ENCODE measurements around the gene ZFAND2A.
"Not testable (repeated sequence)": the region's sequence is repeated elsewhere in the genome, so short reads cannot be mapped to it uniquely, and the experiment has no call there.

GRCh38 chr7:1115171-1116045 lies 44.6 kb downstream of the ZFAND2A start:
- not testable (repeated sequence) for TF ChIP-seq POLR2A, CTCF (IDR thresholded peaks at IDR 0.05)

Measured in thyroid gland (tissue), 4 donors.